Kidney epithelial cell (primary cell): ENCODE results near the gene ENO3. TPM values are rescaled to one million over a fixed set of nuclear protein-coding genes. Genes with fewer than 3 reads are reported as not detected.
"Not testable (repeated sequence)": the region's sequence is repeated elsewhere in the genome, so short reads cannot be mapped to it uniquely, and the experiment has no call there.

Source experiments
- DNase-seq: peaks from one replicate; pipeline ENCODE4 v3.0.0-alpha.2; 2010; ENCODE audit warnings: low read depth
- H3K27me3 ChIP-seq: 2 replicates; pipeline ENCODE4 v1.6.0; 2011; ENCODE audit warnings: low read length; ENCODE audit not compliant: control insufficient read depth, insufficient read depth
- H3K36me3 ChIP-seq: 2 replicates; pipeline ENCODE4 v1.5.1; 2011; ENCODE audit warnings: low read length; ENCODE audit not compliant: control insufficient read depth, insufficient read depth
- H3K4me3 ChIP-seq: 2 replicates; pipeline ENCODE4 v1.5.1; 2011; ENCODE audit warnings: low read depth, mild to moderate bottlenecking, control low read depth, low read length
- total RNA-seq: library from RNA; depleted of rRNA; stranded (reverse); fragments of >200 nt; gene quantifications from 2 replicates; pipeline ENCODE4 v1.2.3, GENCODE V29; 2015
- TF ChIP-seq, protein P1 (sequence below): IDR thresholded peaks from 2 replicates; pipeline ENCODE4 v1.5.1; 2011; ENCODE audit warnings: mild to moderate bottlenecking, moderate library complexity, low read length, control low read depth, inconsistent platforms; ENCODE audit not compliant: insufficient read depth, poor library complexity, severe bottlenecking

Gene ENO3
- total RNA-seq, 1 donor from 2014 or later, result 3.5 TPM

GRCh38 chr17:4908711-4909496 lies 42.0 kb upstream of the ENO3 start:
- TF ChIP-seq, protein P1, sequence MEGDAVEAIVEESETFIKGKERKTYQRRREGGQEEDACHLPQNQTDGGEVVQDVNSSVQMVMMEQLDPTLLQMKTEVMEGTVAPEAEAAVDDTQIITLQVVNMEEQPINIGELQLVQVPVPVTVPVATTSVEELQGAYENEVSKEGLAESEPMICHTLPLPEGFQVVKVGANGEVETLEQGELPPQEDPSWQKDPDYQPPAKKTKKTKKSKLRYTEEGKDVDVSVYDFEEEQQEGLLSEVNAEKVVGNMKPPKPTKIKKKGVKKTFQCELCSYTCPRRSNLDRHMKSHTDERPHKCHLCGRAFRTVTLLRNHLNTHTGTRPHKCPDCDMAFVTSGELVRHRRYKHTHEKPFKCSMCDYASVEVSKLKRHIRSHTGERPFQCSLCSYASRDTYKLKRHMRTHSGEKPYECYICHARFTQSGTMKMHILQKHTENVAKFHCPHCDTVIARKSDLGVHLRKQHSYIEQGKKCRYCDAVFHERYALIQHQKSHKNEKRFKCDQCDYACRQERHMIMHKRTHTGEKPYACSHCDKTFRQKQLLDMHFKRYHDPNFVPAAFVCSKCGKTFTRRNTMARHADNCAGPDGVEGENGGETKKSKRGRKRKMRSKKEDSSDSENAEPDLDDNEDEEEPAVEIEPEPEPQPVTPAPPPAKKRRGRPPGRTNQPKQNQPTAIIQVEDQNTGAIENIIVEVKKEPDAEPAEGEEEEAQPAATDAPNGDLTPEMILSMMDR, result peak; percentile 81
- H3K36me3 ChIP-seq, result no peaks in the 10 kb centered on the region
- peak; percentile 75 for DNase-seq
- no peaks in the 10 kb centered on the region for H3K27me3 ChIP-seq
- H3K4me3 ChIP-seq, result no peak overlapping the region

GRCh38 chr17:4913994-4914393 lies 36.9 kb upstream of the ENO3 start:
- no peak overlapping the region for H3K4me3 ChIP-seq
- no peaks in the 10 kb centered on the region for H3K27me3 ChIP-seq
- no peak for DNase-seq
- H3K36me3 ChIP-seq, result no peaks in the 10 kb centered on the region
- TF ChIP-seq, protein P1, result no peak

DNA sequence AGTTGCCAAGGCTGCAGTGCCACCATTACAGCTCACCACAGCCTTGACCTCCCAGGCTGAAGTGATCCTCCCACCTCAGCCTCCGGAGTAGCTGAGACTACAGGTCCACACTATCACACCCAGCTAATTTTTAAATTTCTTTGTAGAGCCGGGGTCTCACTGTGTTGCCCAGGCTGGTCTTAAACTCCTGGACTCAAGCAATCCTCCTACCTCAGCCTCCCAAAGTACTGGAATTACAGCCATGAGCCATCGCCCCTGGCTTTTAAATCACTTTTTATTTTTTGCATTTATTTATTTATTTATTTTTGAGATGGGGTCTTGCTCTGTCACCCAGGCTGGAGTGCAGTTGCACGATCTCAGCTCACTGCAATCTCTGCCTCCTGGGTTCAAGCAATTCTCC lies 36.4 kb upstream of the ENO3 start:
- not testable (repeated sequence) for H3K27me3 ChIP-seq, H3K4me3 ChIP-seq, DNase-seq, H3K36me3 ChIP-seq

GRCh38 chr17:4919511-4920047 lies 31.3 kb upstream of the ENO3 start:
- TF ChIP-seq, protein P1, result no peak
- no peaks in the 10 kb centered on the region for H3K27me3 ChIP-seq
- no peak for DNase-seq
- H3K36me3 ChIP-seq, result no peaks in the 10 kb centered on the region
- H3K4me3 ChIP-seq, result no peak overlapping the region

- Histone ChIP-seq H3K4me3 (no peak overlapping the region), H3K36me3 (no peaks in the 10 kb centered on the region), H3K27me3 (no peaks in the 10 kb centered on the region)
- DNase-seq, result no peak
- TF ChIP-seq, protein P1, result no peak
Observed at GRCh38 chr17:4920351-4921048, 30.4 kb upstream of the ENO3 start.

- DNase-seq, result no peak
- no peaks in the 10 kb centered on the region for H3K36me3 ChIP-seq
- no peaks in the 10 kb centered on the region for H3K27me3 ChIP-seq
- TF ChIP-seq, protein P1, result no peak
- H3K4me3 ChIP-seq, result no peak overlapping the region
Observed at GRCh38 chr17:4921320-4921719, 29.6 kb upstream of the ENO3 start.

GRCh38 chr17:4926577-4927335 lies 24.2 kb upstream of the ENO3 start:
- not testable (repeated sequence) for H3K36me3 ChIP-seq, H3K27me3 ChIP-seq, DNase-seq, H3K4me3 ChIP-seq
